ENCODE data around the gene CRIM1.

The CRIM1 gene

DNA sequence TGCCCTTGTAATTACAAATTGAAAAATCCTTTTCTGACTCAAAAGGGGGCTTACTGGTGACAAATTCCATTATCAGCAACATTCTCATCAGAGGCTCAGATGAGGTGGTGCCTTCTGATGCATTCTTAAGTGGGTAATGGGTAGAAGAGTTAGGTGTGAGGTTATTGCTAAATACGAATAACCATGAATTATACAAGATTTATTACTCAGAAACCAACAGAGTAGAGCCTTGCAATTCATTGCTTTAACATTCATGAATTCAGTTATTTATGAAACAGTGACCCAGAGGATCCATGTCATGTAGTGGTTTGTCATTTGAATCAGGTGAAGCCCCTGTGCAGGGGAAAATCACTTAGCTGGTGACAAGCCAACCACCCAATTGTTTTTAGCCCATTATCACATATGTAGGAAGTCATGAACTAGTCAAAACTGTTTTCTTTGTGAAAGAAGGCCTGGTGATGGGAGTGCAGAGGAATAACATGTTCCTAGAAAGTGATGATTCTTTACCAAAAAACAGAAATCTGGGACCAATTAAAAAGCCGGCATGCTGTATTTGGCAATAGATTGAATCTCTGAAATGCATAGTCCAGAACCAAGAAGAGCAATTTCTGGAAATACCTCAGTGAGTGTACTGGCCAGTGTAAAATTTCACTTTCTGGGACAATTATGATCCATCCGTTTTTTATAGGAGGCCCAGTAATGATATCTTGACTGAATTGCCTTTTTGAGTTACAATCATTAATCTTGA is 70.2 kb downstream of the CRIM1 start:
- DNase-seq = no peak

DNA sequence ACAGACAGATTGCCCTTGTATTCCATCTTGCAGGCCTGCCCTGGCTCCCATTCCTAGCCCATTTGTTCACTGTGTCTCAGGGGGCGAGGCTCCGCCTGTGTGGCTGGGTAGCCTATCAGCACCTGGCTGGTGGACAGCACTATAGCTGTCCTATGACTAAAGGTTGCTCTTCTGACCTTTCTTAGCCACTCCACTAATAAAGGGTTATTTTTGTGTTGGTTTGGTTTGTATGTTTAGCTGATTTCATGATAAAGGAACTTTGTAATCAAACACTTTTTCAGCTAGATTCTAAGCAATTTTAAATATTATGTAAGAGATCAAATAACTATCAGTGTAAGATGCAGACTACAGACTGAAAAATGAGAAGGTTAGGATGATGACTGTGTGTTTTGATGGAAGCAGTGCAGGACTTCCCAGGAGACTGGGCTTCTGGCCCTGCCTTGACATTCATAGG is 72.2 kb downstream of the CRIM1 start:
- no peak for DNase-seq

DNA sequence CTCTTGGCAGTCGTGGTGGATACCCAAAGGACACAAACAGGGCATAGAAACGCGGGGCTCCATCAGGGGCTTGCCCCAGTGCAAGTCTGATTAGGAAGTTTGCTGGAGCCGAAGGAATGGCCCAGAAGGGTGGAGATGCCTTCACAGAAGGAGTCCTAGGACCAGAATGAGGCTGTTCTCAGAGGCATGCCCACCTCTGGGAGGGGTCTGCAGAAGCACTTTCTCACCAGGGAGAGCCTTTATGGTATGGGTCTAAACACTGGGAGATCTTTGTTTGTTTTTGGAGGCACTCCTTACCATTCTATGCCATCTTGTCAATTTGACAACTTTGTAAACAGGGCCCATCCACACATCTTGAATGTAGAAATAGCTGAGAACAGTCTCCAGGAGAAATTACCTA is 75.0 kb downstream of the CRIM1 start:
- DNase-seq = no peak

DNA sequence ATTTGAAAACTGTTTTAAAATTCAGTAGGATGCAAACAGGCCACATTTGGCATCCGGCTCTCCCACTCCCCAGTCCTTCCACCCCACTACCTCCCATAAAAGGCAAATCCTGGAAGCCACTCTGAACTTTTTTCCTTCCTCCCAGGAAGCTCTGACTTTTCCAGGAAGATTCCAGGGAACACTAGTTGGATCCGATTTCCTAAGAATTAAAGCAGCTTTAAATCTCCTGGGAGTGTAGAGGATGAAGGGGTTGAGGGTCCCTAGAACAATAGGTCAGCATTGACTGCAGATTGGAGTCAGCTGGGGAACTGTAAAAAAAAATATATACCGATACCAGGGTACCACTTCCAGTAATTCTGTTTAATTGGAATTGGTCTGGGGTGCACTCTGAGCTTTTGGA is 76.9 kb downstream of the CRIM1 start:
- DNase-seq = no peak

DNA sequence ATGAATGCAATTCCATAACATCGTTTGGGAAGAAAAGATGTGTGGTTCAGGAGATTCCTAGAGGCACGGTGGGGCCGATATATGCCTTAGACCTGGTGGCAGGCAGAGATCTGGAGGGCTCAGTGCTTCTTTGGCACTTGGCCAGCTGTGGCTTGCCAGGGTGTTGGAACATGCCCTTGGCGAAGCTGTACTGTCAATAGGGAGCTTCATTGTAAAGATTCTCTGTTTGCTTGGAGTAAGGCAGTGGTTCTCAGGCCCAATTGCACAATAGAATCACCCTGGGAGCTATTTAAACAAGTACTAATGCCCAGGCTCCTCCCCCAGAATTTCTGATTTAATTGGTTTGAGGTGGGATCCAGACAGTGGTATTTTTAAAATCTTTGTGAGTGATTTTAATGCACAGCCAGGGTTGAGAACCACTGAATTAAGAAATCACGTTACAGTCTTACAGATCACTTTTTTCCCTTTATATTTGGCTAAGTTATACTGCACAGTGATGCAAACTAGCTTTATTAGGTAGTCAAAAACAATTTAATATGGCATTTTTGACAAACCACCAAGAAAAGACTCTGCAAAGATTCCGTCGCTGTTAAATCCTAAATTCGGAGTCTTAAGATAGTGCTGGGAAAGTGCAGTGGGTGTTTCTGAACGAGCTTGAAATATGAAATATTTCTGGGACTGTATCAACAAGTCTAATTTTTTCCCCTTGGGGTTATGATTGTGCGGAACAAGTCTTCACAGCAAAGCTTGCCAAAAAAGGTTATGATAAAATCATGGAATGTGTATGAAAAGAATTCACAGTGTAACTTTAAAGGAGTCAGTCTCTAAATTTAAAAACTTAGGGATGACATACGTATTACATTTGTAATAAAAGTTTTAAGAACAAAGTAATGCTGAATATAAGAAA is 78.0 kb downstream of the CRIM1 start:
- DNase-seq = no peak

DNA sequence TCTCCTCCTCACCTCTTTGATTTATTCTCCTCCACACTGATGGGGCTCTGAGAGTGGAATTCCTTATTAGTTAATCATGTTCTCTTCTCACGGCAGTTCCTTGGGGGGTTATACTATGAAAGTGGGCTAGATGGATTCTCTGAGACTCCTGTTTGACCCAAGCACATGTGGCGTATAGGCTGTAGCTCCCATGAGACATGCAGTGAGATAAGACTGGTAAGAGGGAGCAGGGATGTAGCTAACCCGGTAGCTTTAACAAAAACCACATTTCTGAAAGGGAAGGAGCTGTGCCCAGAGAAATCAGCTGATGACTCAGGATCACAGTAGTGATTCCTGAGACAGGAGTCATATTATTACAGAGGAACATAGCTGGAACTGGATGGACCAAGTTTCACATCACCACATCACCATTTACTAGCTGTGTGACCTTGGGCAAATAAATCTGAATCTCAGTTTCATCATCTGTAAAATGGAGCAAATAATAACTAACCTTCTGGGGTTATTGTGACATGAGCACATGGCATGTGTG is 82.9 kb downstream of the CRIM1 start:
- no peak for DNase-seq

DNA sequence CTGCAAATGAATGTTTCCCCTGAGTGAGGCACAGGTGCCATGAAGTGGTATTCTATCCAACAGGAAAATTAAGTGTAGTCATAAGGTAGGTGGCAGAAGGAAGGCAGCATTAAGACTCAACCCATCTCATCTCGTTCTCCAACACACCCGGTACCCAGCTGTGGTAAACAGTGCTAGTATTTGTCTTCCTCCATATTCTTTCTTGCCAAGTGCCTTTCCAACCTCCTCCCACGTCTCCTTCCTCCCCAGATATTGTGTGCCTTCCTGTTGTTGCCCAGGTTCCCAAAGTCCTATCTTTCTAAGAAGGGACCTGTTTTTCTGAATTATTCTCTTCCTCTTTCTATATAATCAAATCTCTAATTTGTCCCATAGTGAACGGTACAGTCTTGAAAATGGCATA is 83.5 kb downstream of the CRIM1 start:
- DNase-seq = no peak

DNA sequence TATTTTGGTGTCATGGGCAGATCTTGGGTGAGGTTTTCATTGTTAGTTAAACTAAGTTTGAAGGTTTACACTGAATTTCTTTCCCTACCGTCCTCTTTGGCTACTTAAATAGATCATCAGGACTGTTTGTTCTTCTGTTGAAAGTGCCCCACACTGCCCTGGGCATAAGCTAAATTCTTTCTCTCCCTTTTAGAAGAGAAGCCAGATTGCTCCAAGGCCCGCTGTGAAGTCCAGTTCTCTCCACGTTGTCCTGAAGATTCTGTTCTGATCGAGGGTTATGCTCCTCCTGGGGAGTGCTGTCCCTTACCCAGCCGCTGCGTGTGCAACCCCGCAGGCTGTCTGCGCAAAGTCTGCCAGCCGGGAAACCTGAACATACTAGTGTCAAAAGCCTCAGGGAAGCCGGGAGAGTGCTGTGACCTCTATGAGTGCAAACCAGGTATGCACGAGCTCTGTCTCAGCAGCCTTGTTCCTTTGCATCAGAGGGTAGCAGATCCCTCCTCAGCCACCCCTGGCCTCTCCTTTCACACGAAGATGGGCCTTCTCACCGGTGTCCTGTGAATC is 85.6 kb downstream of the CRIM1 start:
- DNase-seq = no peak

DNA sequence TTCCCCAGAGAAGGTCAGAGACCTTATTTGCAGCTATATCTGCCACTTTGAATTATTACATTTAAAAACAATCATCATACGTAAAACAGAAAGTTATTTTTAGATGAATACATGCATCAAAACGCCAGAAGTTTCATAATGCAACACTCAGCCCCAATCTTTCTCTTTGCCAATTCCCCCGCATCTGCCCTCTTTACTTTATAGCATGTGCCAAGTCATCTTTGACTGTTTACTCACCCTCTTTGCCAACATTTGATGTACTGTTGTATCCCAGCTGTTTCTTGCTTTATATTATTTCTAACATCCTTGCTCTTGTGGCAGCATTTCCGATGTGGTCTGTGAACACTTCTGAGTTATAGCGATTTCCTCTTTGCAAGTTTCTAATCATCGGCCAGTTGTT is 86.2 kb downstream of the CRIM1 start:
- DNase-seq = no peak

DNA sequence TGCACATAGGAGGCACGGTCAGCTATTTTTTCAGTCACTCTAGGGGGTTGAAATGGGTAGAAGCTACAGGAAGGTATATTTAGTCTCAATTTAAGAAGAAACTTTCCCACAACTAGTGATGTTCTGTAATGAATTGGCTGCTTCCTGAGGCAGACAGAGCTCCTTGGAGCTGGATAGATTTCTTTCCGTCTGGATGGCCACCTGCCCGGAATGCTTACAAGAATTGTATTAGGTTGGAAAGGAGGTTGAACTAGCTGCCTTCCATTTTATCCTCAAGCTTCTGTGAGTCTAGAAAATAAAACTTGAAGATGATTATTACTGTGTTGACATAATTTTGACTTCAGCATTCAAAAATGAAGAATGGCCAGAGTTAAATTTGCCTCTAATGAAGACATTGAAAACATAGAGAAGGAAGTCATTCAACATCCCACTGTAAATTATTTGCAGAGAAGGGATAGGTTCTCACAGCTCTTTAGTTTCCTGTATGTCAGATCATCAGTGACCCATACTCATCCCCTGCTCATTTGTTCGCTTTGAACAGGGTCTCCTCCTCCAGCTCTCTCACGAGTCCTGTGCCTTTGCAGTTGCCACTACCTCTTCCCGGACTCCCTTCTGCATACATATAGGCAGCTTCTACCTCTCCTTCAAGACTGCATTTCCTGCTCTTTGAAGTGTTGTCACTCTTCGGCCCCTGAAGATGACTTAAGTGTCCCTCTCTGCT is 88.8 kb downstream of the CRIM1 start:
- no peak for DNase-seq

DNA sequence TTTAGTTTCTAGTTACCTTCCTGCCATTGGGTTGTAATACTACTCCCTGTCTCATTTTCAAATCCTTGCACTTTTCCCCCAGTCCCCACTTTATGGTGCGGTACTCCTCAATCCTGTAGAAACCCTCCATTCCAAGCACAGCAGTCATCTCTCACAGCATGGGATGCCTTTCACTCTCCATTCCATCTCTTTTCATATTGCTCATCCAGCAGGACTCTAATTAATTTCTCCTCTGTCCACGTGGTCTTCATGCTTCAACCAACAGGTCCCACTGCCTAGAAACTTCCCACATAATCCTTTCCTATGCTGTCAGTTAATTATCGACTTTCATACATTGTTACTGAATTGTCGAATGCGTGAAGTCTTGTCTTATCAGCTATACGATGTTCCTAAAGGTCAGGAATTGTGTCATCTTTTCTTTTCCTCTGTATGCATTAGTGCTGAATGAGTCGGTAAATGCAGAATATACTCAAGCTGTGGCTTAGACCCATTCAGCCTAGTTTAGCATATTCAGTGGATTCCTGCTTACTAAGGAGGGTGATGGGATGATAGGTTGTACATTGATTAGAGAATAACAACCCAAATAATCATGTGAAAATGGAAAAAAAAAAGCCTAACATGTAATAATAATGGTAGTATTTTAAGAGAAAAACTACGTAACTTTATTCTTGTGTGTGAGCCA is 89.7 kb downstream of the CRIM1 start:
- DNase-seq = no peak

DNA sequence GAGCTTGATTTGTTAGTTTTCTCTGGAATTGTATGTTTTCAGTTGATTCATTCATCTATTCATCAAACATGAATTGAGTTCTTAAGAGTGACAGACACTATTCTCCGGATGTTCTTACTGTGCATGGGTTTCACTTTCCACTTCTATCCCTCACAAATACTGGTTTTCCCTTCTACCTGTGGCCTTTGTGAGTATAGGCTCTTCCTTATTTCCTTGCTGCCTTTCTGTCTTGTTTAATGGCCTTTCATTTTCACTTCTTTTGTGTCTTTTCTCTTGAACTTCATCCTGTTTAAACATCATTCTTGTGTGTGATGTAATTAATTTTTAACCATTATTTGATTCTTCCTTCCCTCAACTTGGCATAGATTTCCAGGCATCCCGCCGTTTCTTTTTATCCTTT is 90.7 kb downstream of the CRIM1 start:
- DNase-seq = no peak

DNA sequence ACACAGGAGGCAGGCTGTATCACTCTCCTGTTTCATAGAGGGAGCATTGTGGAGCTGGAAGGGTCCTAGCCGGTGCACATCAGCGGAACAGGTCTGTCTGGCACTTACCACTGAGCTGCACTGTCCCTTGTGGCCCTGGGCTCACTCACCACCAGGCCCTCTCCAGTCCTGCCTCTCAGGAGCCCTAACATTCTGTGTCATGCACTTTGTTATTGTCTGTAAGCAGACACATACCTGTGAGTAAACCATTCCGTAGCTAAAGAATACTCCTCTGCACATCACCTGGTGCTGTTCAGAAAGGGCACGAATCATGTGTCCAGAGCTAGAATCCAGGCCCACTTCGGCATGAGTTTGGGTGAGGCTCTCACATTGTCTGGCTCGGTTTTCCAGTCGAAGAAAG is 93.6 kb downstream of the CRIM1 start:
- DNase-seq = no peak

DNA sequence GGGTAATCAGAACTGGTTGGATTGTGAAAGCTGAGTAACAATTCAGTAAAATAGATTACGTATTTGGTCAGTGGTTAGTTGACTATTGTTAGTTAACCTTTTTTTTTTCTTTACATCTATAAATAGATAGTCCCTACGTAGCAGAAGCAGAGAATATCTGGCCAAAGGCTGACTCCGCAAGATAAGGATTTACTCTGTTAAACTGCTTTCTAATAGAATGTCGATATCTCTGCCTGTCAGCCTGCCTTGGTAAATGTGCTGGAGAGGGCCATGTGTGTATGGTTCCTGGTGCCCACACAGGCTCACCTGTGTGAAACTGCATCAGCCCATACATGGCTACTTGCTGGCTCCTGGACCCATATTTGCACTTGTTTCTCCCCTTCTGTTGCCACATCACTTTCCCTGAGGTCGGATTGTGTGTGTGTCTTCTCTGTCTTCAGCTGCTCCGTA is 94.4 kb downstream of the CRIM1 start:
- no peak for DNase-seq

DNA sequence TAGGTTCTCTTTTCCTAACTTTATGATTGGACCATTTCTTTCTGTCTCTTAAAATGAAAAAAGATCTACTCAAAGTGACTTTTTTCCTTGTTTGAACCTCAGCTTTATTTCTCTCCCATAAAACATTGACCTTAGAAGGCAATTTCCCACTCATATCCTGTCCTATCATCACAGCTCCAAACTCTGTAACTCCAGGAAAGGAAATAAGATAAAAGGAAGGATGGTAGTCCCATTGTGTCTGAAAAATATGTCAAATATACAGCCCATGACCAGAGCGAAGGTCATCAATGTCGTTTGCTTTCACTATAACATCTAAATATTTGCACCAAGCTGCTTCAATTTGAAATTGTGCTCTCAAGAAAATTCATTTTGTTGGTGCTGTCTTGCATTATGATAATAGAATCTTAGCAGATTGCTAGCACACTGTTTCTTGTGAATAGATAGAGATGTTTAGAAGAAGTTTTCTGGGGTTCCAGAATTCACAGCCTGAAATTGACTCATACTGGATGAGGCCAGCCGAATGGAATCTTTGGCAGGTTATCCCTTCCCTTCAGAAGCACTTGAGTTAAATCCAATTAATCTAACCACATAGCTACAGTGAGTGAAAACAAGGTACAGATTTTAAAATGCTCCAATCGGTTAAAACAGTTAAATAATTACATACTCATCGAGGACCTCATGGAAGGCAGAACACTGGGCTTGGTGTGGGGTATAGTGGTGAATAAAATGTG is 95.1 kb downstream of the CRIM1 start:
- no peak for DNase-seq

DNA sequence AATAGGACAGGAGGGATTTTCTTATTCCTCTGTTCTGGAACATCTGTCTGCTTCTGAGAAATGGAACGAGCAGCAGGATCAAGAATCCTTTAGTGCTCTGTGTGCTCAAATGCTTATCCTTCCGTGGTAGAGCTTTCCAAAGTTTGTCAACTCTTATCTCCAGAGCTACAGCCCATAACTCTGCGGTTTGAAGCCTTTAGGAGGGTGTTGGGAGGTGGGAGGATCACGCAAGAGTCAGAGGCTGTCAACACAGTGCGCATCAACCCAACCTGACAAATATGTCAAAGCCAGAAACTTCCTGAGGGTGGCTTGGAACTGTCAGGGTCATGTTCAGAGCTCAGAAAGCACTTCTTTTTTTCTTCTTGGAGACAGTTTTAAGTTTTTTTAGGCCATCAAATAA is 95.9 kb downstream of the CRIM1 start:
- no peak for DNase-seq

DNA sequence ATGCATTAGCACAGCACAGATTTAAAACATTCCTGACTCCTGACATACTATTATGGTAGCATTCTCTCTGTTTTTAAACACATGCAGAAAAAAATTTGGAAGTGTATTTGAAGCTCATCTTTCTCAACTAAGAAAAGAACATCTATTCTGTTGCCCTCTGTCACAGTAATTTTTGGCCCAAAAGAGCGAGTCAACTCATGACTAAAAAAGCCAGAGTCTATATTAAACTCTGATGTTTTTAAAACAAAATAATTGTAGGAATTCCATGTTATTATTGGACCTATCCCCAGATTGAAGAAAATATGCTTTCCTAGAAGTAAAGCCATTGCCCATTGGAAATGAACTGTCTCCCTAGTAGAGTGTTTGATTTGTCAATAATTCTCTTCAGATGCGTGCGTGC is 96.7 kb downstream of the CRIM1 start:
- DNase-seq = no peak

DNA sequence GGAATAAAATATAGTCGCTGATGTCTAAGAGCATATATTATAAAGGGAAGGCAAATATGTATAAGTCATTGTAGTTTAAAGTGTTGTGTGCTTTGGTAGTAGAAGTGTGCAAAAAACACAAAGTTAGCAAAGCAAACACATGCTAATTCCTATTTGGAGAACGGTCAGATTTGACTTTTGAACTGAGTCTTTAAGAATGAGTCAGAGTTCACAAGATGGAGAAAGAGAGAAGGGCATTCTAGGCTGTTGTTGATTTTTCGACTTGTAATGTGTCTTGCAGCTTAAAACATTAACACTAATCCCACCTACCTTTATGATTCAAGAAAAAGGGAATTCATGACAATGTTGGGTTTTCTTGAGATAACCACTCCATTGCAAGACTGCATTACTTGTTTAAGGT is 98.1 kb downstream of the CRIM1 start:
- DNase-seq = no peak

DNA sequence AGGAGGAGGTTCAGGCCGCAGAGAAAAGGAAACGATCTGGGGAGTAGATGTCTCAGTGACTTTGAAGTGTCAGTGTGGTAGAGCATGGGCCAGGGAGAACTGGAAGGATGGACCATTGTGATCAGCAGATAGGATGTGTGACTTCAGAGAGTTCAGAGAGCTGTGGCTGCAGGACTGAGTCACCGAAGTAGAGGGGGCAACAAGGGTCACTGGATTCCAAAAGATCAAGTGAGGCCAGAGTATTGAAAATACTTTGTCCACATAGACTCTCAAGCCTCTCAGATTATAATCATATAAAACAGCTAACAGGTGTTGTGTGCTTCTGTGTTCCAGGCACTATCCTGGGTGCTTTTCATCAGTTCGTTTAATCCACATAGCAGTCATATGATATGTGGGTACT is 99.4 kb downstream of the CRIM1 start:
- DNase-seq = no peak

DNA sequence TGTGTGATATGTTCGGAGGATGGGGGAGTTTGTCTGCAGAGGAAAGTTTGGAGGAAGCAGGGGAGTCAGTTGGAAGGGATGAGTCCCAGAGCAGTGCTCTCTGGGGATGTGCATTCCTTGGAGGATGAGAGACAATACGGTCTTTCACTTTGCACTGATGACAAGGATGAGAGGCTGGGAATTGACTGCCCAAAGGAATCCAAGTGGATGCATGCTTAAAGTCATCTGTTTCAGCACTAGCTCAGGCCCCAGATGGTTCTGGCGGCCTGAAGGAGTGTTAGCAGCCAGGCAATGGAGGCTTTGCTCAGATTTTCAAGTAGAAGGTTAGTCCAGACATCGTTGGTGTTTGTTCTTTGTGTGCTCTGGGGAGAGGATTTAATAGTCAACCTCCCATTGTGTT is 100.2 kb downstream of the CRIM1 start:
- DNase-seq = no peak

Data from stimulated activated CD4-positive, alpha-beta T cell treated with anti-CD3 and anti-CD28 coated beads, Interleukin-15, amount 100 ng/mL, for 24 hours (primary cell).